GM19395 (cell line): ENCODE results near the gene JMJD8.
A peak's percentile ranks its signal among the peaks of the same experiment; 100 is the strongest.

Source experiments
- ATAC-seq: cut with Tn5 transposase; IDR thresholded peaks from one replicate; pipeline ENCODE4 v1.9.1; 2021; ENCODE audit warnings: mild to moderate bottlenecking, moderate library complexity; ENCODE audit not compliant: unreplicated experiment

JMJD8 gene

GRCh38 chr16:684071-684794 is at the start of gene JMJD8:
JMJD8 (minus strand) TSS chr16:684334; CDS start chr16:684319, 15 bp downstream.
- peak; percentile 71 for ATAC-seq

- no peak for ATAC-seq
Observed at GRCh38 chr16:733382-734207, 49.5 kb upstream of the JMJD8 start.

- ATAC-seq: no peak
Observed at GRCh38 chr16:732936-733335, 48.8 kb upstream of the JMJD8 start.

- ATAC-seq: no peak
Observed at GRCh38 chr16:732332-732731, 48.2 kb upstream of the JMJD8 start.

GRCh38 chr16:730666-731509 is 46.8 kb upstream of the JMJD8 start:
- ATAC-seq: no peak

GRCh38 chr16:729768-730665 is 45.9 kb upstream of the JMJD8 start:
- no peak for ATAC-seq

- no peak for ATAC-seq
Observed at GRCh38 chr16:728890-729744, 45.0 kb upstream of the JMJD8 start.

GRCh38 chr16:728131-728889 is 44.2 kb upstream of the JMJD8 start:
- no peak for ATAC-seq

GRCh38 chr16:727291-727977 is 43.3 kb upstream of the JMJD8 start:
- no peak for ATAC-seq

- no peak for ATAC-seq
Observed at GRCh38 chr16:726438-727290, 42.5 kb upstream of the JMJD8 start, which contains the start of the genes CCDC78 and HAGHL. CCDC78 (minus strand) TSS chr16:726443; CDS start chr16:726367, 76 bp downstream. HAGHL (plus strand) TSS chr16:727106; CDS start chr16:727510, 404 bp downstream.

- ATAC-seq: no peak
Observed at GRCh38 chr16:726188-726437, 42.0 kb upstream of the JMJD8 start.

GRCh38 chr16:725463-726187 is 41.5 kb upstream of the JMJD8 start:
- ATAC-seq: no peak

GRCh38 chr16:725041-725376 is 40.9 kb upstream of the JMJD8 start:
- ATAC-seq: no peak

GRCh38 chr16:724188-725040 is 40.3 kb upstream of the JMJD8 start:
- ATAC-seq: no peak

GRCh38 chr16:723695-724094 is 39.6 kb upstream of the JMJD8 start:
- no peak for ATAC-seq
